Parathyroid adenoma (tissue), 2 donors: ENCODE measurements around the gene MTG2.

Source experiments
- H2AFZ ChIP-seq: fragments of 300-600 bp; sonication (generic); one replicate; pipeline ENCODE4 v1.7.0; 2017; ENCODE audit warnings: antibody characterized with exemption, mild to moderate bottlenecking
- H3K27ac ChIP-seq: fragments of 300-600 bp; sonication (generic); one replicate; pipeline ENCODE4 v1.7.0; 2017
- H3K27me3 ChIP-seq: fragments of 300-600 bp; sonication (generic); one replicate; pipeline ENCODE4 v1.7.0; 2017; ENCODE audit warnings: low read length; ENCODE audit not compliant: control insufficient read depth, insufficient read depth
- H3K36me3 ChIP-seq: fragments of 300-600 bp; sonication (generic); one replicate; pipeline ENCODE4 v1.7.0; 2017; ENCODE audit warnings: low read length; ENCODE audit not compliant: control insufficient read depth, insufficient read depth
- H3K4me1 ChIP-seq: fragments of 300-600 bp; sonication (generic); one replicate; pipeline ENCODE4 v1.7.0; 2017; ENCODE audit warnings: control low read depth
- H3K4me2 ChIP-seq: fragments of 300-600 bp; sonication (generic); one replicate; pipeline ENCODE4 v1.7.0; 2017; ENCODE audit warnings: low read length
- H3K4me3 ChIP-seq: fragments of 300-600 bp; sonication (generic); one replicate; pipeline ENCODE4 v1.7.0; 2017; ENCODE audit warnings: low read depth, low read length
- H3K79me2 ChIP-seq: fragments of 300-600 bp; sonication (generic); one replicate; pipeline ENCODE4 v1.7.0; 2017; ENCODE audit warnings: control low read depth
- H3K9ac ChIP-seq: fragments of 300-600 bp; sonication (generic); one replicate; pipeline ENCODE4 v1.7.0; 2017; ENCODE audit warnings: mild to moderate bottlenecking
- H3K9me3 ChIP-seq: fragments of 300-600 bp; sonication (generic); one replicate; pipeline ENCODE4 v1.7.0; 2017; ENCODE audit warnings: low read length; ENCODE audit not compliant: control insufficient read depth
- TF ChIP-seq, protein P1 (sequence below): fragments of 300-600 bp; sonication (generic); IDR thresholded peaks from one replicate; pipeline ENCODE4 v1.7.0; 2017; ENCODE audit warnings: antibody characterized with exemption, mild to moderate bottlenecking
- donor health status: primary hyperparathyroidism.

The MTG2 gene

DNA sequence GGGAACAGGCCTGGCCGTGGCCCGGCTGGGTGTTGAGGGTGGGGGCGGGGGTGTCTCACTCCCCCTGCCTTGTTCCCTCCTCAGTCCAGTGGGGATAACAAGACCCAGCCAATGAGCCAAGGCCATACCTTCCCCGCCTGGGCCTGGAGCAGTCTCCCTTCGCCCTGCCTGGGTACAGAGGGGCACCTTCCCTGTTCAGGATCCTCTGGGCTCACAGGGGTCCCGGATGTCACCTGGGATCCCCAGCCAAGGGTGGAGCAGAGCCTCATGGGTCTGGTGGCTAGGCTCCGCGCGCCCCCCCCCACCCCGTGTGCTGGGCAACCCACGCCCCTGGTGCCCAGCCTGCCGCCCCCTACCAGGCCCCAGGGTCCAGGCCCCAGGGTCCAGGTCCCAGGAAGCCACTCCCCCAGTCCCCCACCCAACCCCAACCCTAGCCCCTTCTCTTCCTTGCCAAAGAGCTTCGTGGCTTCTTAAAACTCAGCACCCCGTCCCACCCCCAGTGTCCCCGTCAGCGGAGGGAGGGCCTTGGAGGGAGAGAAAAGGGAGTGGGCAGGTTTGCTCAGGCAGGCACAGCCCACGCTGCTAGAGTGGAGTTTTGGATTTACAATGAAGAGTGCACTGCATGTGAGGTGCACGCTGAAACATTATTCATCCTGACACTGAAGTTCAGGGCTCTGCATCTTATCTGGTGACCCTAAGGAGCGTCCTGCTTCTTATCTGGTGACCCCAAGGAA lies 25.4 kb downstream of the MTG2 start:
- Histone ChIP-seq H3K9ac (no peak overlapping the region), H3K36me3 (no peaks in the 10 kb centered on the region), H3K27ac (no peak overlapping the region), H3K27me3 (no peaks in the 10 kb centered on the region), H3K4me2 (no peak overlapping the region), H3K4me3 (no peak overlapping the region), H3K79me2 (no peaks in the 10 kb centered on the region), H3K4me1 (no peaks in the 10 kb centered on the region), H3K9me3 (no peaks in the 10 kb centered on the region), H2AFZ (no peak overlapping the region)
- TF ChIP-seq, protein P1, sequence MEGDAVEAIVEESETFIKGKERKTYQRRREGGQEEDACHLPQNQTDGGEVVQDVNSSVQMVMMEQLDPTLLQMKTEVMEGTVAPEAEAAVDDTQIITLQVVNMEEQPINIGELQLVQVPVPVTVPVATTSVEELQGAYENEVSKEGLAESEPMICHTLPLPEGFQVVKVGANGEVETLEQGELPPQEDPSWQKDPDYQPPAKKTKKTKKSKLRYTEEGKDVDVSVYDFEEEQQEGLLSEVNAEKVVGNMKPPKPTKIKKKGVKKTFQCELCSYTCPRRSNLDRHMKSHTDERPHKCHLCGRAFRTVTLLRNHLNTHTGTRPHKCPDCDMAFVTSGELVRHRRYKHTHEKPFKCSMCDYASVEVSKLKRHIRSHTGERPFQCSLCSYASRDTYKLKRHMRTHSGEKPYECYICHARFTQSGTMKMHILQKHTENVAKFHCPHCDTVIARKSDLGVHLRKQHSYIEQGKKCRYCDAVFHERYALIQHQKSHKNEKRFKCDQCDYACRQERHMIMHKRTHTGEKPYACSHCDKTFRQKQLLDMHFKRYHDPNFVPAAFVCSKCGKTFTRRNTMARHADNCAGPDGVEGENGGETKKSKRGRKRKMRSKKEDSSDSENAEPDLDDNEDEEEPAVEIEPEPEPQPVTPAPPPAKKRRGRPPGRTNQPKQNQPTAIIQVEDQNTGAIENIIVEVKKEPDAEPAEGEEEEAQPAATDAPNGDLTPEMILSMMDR = no peak

DNA sequence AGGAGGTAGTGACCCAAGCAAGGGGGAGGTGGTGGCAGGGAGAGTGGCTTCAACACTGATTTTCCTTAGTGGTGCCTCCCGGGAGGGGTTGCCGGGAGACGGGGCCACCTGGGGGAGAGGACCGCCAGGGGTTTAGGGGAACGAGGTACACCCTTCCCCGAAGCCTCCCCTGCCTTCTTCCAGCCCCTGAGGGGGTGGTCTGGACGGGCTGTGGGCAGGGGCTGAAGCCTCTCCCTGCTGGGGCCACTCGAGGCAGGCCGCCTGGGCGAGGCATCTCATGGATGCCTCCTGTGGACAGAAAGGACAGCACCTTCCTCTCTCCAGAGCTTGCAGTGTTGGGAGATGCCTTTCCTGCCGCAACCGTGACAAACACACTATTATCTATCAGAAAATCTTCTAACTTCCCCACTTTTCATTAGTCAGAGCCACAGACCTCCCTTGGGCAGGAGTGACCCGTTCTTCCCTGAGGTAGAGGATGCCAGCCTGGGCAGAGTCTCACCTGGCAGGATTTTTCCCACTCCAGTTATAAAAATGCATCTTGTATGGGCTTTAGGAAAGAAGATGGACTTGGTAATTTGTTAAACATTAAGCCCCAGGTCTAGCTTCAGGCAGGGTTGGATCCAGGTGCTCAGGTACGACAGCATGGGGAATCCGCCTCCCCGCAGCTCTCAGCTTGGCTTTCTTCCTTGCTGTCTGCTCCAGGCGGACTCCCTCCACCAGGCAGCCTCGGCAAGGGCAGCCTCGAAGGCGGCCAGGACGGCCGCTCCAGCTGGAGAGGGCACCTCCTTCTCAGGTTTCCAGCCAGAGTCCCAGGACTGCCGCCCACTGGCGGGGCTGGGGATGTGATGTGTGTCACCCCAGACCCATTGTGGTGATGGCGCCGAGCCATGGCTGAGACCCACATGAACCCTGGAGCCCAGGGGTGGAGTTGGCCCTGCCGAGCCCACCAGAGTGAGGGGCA lies 26.2 kb downstream of the MTG2 start:
- Histone ChIP-seq H2AFZ (no peak overlapping the region), H3K4me2 (no peak overlapping the region), H3K27ac (no peak overlapping the region), H3K27me3 (no peaks in the 10 kb centered on the region), H3K4me3 (no peak overlapping the region), H3K4me1 (no peaks in the 10 kb centered on the region), H3K9ac (no peak overlapping the region), H3K79me2 (no peaks in the 10 kb centered on the region), H3K36me3 (no peaks in the 10 kb centered on the region), H3K9me3 (no peaks in the 10 kb centered on the region)
- TF ChIP-seq, protein P1 = no peak

DNA sequence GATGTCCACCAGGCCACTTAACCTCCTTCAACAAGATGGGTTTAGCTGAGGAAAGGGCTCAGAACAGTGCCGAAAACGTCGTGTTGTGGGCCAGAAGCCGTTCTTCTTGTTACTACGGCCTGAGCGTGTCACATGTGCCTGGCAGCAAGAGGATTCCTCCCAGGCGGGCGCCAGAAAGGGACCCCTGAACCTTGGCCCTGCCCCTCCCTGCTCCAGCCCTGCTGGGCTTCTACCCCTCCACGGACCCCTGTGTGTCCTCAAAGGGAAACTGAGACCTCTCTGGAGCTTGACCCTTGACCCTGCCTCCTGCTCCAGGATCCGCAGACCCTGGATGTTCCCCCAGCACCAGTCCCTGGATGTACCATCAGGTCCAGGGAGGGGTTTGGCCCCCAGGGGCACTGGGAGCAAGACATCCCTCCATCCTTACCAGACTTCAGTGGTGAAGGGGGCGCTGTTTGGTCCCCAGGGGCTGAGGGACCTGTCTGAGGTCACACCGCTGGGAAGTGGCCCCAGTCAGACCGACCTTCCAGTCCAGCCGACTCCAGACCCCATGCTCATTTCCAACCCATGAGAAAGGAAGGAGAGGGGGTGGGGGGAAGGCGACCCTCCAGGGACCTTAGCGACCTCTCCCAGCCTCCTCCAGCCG lies 27.1 kb downstream of the MTG2 start:
- Histone ChIP-seq H3K9me3 (no peaks in the 10 kb centered on the region), H3K4me2 (no peak overlapping the region), H2AFZ (no peak overlapping the region), H3K27me3 (no peaks in the 10 kb centered on the region), H3K79me2 (no peaks in the 10 kb centered on the region), H3K36me3 (no peaks in the 10 kb centered on the region), H3K4me1 (no peaks in the 10 kb centered on the region), H3K4me3 (no peak overlapping the region), H3K27ac (no peak overlapping the region), H3K9ac (no peak overlapping the region)
- TF ChIP-seq, protein P1 = no peak

DNA sequence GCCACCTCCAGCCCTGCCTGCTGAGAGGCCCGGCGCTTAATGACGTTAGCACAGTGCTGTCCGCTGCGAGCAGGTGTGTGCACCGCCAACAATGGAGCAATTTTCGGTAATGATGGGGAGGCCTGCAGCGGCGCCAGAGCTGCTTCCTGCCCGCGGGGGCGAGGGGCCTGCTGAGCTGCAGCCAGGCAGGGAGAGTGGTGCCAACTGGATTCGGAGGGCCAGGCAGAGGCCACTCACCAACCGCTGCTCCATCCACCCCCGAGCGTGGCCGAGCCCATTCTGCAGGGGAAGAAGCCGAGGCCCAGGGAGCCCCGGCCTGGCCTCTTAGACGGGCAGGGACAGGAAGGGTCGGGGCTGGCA lies 27.6 kb downstream of the MTG2 start:
- TF ChIP-seq, protein P1 = no peak
- no peaks in the 10 kb centered on the region for H3K27me3 ChIP-seq
- no peak overlapping the region for H3K9ac ChIP-seq
- no peaks in the 10 kb centered on the region for H3K79me2 ChIP-seq
- H2AFZ ChIP-seq = no peak overlapping the region
- H3K4me2 ChIP-seq = no peak overlapping the region
- H3K36me3 ChIP-seq = no peaks in the 10 kb centered on the region
- no peak overlapping the region for H3K27ac ChIP-seq
- H3K4me1 ChIP-seq = no peaks in the 10 kb centered on the region
- no peak overlapping the region for H3K4me3 ChIP-seq
- H3K9me3 ChIP-seq = no peaks in the 10 kb centered on the region
